Activated naive CD4-positive, alpha-beta T cell treated with anti-CD3 and anti-CD28 coated beads for 36 hours (primary cell): ENCODE measurements around the gene KCND3. TPM values are rescaled to one million over a fixed set of nuclear protein-coding genes. Genes with fewer than 3 reads are reported as not detected.

ENCODE experiments used
- CTCF ChIA-PET: fragments of 350-600 bp; sonication (Branson Sonifier 250); formaldehyde crosslinking; loops from one replicate; lab custom pipeline; 2021; ENCODE audit warnings: antibody characterized with exemption; lab: Charles Lee
- DNase-seq: peaks from one replicate; pipeline ENCODE4 v3.0.0-alpha.2; 2020
- H3K27ac Mint-ChIP-seq: one replicate; pipeline ENCODE4 v1.8.0; 2021; ENCODE audit warnings: mild to moderate bottlenecking, mixed read lengths
- H3K27me3 Mint-ChIP-seq: one replicate; pipeline ENCODE4 v1.8.0; 2021; ENCODE audit warnings: low read depth, mixed read lengths
- H3K36me3 Mint-ChIP-seq: one replicate; pipeline ENCODE4 v1.8.0; 2021; ENCODE audit warnings: low read depth, mixed read lengths
- H3K4me1 Mint-ChIP-seq: one replicate; pipeline ENCODE4 v1.8.0; 2021; ENCODE audit warnings: low read depth, mixed read lengths
- H3K4me3 Mint-ChIP-seq: one replicate; pipeline ENCODE4 v1.8.0; 2021; ENCODE audit warnings: mild to moderate bottlenecking, moderate library complexity, mixed read lengths
- H3K9me3 Mint-ChIP-seq: one replicate; pipeline ENCODE4 v1.8.0; 2021; ENCODE audit warnings: mixed read lengths
- intact Hi-C: fragments of 100-400 bp; cut with micrococcal nuclease; formaldehyde crosslinking; loops from one replicate; pipeline ENCODE4 v1.15.1; 2023
- total RNA-seq, 2 experiments: library from RNA; stranded (reverse); gene quantifications; one replicate each; pipeline ENCODE4 v1.2.3, GENCODE V29; 2021

The KCND3 gene
- total RNA-seq, 2 experiments from 2014 or later = not detected

DNA sequence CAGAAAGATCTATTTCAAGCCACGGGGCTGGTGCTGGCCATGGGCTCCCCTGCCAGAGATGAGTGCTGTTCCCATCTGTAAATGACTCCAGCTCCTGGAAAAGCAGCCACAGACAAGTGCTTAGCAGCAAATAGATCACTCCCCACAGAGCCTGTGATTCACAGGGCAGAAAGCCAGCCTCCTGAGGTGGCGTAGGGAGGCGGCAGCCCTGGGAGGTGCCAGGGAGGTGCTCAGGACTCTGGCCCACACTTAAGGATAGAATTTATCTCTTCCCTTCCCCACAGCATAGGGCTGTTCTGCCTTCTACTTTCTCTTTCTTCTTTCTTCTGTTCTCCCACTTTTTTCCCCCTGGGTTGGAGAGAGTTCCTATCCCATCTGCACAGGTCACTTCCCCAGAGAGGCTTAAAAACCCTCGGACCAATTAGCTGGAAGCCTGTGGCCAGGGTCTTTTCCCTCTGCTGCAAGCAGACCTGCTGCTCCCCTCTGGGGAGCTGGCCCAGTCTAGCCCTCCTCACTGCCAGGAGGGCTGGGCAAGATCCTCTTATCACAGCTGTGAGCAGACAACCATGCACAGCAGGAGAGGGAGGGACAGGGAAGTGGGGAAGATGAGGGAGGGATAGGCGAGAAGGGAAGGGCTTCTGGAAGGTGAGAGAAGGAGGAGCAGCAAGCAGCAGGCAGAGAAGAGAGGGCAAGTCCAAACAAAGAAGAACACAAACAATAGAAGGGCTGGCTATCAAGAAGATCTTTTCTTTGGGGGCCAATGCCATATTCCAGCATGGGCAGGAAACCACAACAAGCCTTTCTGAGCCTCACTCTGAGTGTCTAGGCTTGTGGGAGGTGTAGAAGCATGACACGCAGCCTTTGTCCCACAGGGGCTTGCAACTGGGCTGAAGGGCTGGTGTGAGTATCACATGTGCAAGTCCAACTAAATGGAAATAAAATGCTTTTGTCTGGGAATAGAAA lies 41.0 kb downstream of the KCND3 start:
- DNase-seq = no peak
- Mint-ChIP-seq H3K4me3 (no peak overlapping the region), H3K27ac (no peak overlapping the region), H3K4me1 (no peaks in the 10 kb centered on the region), H3K36me3 (no peaks in the 10 kb centered on the region), H3K27me3 (peaks cover 4% of the 10 kb centered on the region), H3K9me3 (no peaks in the 10 kb centered on the region)
- CTCF ChIA-PET = interaction anchor here (0.7 kb wide), 1 partner anchor 61 kb away, joined by 3 read pairs; no protein-coding TSS in a partner anchor
- intact Hi-C loops = no loop called here

DNA sequence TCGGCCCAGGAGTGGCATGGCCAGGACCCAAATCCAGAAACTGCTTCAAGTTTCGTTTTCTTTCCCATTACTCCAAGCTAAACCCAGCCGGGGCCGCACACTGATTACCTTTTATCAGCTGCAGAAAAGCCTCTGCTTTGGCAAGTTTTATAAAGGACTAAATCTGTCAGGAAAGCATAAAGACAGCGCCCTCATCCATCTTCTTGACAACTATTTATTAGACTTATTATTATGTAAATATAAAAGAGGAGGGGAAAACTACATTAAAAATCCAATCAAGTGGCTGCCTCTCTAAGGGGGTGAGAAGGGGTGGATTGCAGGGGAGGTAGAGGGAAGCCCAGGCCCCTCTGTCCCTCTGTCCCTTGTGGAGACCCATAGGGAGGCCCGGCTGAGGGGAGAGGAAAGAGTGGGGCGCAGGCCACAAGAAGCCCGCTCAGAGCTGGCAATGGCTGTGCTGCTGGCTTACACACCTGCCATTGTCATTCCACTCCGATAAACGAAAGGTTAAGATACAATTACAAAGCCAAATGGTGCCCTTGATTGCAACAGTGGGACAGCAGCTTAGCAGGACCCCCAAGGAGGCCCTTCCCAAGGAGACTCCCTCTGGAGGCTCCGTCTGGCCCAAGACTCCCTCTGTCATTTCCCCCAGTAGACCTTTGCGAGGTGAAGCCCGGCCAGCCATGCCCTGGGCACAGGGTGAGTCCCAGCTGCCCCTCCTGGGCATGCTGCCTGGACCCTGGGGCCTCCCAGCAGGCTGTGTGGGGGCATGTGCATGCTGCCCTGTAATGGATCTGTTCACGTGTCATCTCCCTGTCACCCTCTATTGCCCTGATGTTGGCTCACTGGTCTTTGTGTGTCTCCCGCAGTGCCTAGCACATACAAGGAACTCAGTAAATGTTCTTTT lies 45.4 kb downstream of the KCND3 start:
- Mint-ChIP-seq H3K36me3 (no peaks in the 10 kb centered on the region), H3K27me3 (peaks cover 5% of the 10 kb centered on the region), H3K27ac (no peak overlapping the region), H3K9me3 (no peaks in the 10 kb centered on the region), H3K4me3 (no peak overlapping the region), H3K4me1 (no peaks in the 10 kb centered on the region)
- no peak for DNase-seq
- intact Hi-C loops = no loop called here
- CTCF ChIA-PET = no interaction called here

DNA sequence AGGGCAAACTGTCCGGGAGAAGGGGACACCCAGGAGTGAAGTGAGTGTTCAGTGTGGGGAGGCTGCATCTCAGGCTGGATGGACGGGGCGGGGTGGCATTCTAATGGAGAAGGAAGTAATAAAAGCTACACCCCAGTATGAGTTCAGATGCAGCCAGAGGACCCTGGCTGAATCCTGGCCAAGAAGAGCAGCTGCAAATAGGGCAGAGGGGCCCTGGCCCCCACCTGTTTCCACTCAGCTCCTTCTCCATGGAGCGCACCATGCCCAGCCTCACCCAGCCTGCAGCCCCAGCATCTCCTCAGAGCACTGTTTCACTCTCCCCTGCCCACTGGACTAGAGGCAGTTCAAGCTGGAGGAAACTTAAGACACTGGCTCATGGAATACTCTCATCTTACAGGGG lies 46.4 kb downstream of the KCND3 start:
- H3K4me3 Mint-ChIP-seq = no peak overlapping the region
- intact Hi-C loops = no loop called here
- CTCF ChIA-PET = no interaction called here
- no peak for DNase-seq
- H3K27ac Mint-ChIP-seq = no peak overlapping the region
- H3K36me3 Mint-ChIP-seq = no peaks in the 10 kb centered on the region
- H3K9me3 Mint-ChIP-seq = no peaks in the 10 kb centered on the region
- H3K27me3 Mint-ChIP-seq = peaks cover 5% of the 10 kb centered on the region
- no peaks in the 10 kb centered on the region for H3K4me1 Mint-ChIP-seq

DNA sequence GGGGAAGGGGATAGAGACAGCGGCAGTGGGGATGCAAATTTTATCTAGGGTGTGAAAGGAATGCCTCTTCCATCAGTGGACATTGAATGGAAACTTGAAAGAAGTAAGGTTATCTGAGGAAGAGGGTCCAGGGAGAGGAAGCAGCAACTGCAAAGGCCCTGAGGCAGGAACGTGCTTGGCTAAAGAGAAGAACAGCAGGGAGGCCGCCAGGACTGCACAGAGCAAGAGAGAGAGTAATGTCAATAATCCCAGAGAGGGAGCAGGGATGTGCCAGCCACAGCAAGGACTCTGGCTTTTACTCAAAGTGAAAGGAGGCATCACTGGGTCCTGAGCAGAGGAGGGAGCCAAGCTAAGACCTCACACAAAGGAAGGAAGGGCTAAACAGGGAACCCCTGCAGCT lies 50.9 kb downstream of the KCND3 start:
- Mint-ChIP-seq H3K4me3 (no peak overlapping the region), H3K36me3 (no peaks in the 10 kb centered on the region), H3K27ac (no peak overlapping the region), H3K27me3 (peaks cover 4% of the 10 kb centered on the region), H3K4me1 (no peaks in the 10 kb centered on the region), H3K9me3 (no peaks in the 10 kb centered on the region)
- CTCF ChIA-PET = no interaction called here
- DNase-seq = no peak
- intact Hi-C loops = no loop called here

DNA sequence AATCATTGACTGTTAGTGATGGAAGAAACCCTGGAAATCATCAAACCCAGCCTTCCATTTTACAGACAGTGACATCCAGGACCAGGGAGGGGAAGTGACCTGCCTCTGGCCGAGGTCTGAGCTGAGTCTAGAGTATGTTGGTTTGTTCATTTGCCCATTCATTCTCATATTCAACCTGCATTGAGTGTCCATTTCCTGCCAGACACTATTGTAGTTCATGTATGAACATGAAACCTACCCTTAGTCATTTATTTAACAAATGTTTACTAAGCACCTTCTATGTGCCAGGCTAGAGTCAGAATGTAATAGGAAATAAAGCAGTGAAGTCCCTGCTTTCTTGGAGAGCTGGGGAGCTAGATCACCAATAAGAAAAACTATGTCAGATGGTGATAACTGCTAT lies 51.3 kb downstream of the KCND3 start:
- CTCF ChIA-PET = no interaction called here
- no peak for DNase-seq
- Mint-ChIP-seq H3K27ac (no peak overlapping the region), H3K9me3 (no peaks in the 10 kb centered on the region), H3K36me3 (no peaks in the 10 kb centered on the region), H3K4me1 (no peaks in the 10 kb centered on the region), H3K27me3 (peaks cover 4% of the 10 kb centered on the region), H3K4me3 (no peak overlapping the region)
- intact Hi-C loops = no loop called here

DNA sequence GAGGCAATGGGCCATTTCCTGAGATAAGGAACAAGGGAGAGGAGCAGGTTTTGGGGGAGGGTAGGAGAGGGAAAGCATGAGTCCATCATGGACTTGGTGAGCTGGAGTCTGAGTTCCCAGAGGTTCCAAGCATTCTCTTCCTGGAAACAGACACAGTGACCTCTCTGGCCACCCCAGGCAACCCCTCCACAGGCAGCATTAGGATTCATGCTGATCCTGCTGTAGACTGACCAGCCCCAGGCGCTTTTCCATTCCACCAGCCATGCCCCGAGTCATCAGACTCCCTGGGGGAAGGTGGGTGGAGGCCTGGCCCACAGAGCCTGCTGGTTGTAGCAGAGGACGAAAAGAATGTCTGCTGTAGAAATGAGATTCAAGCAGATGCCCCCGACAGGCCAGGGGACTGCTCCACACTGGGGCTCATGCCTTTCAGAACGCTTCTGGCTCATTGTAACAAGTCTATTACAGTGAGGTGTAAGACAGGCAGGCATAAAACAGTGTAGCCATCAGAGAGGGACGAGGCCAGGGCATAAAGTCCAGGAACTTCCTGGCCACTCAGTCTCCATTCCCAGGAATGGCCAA lies 52.2 kb downstream of the KCND3 start:
- H3K27ac Mint-ChIP-seq = no peak overlapping the region
- DNase-seq = no peak
- CTCF ChIA-PET = no interaction called here
- H3K4me1 Mint-ChIP-seq = no peaks in the 10 kb centered on the region
- H3K9me3 Mint-ChIP-seq = no peaks in the 10 kb centered on the region
- no peaks in the 10 kb centered on the region for H3K36me3 Mint-ChIP-seq
- intact Hi-C loops = no loop called here
- H3K4me3 Mint-ChIP-seq = no peak overlapping the region
- peaks cover 2% of the 10 kb centered on the region for H3K27me3 Mint-ChIP-seq

DNA sequence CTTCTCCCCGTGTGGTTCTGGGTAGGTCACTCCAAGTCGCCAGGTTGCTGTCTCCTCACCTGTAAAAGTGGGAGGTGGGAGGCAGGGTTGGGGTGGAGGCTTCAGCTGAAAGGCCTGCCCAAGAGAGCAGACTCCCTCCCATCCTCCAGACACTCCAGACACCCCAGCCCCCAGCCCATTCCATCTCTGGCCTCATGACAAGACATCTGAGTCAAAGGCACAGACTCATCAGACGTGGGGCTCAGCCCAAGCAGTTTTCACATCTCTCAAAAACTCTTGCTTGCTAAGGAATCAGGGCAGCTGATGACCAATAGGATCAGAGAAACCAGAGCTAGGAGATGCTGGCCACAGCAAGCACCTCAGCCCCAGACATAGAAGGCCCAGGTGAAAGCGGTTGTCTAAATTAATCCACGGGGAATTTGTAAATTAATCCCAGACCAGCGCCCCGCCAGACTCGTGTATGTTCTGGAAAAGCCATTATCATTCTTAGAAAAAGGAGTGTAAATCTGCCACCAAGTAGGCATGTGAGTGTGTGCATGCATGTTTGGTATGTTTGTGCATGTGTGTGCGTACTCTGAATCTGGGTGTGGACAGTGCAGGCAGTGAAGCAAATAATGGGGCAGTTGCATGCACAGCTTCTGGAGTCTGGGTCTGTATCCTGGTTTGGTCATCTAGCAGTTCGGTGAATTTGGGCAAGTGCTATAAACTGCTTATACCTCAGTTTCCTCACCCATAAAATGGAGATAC lies 55.2 kb downstream of the KCND3 start:
- DNase-seq = no peak
- no peaks in the 10 kb centered on the region for H3K9me3 Mint-ChIP-seq
- intact Hi-C loops = no loop called here
- no peaks in the 10 kb centered on the region for H3K4me1 Mint-ChIP-seq
- no peak overlapping the region for H3K4me3 Mint-ChIP-seq
- no peaks in the 10 kb centered on the region for H3K36me3 Mint-ChIP-seq
- no peak overlapping the region for H3K27ac Mint-ChIP-seq
- H3K27me3 Mint-ChIP-seq = peaks cover 2% of the 10 kb centered on the region
- CTCF ChIA-PET = no interaction called here

DNA sequence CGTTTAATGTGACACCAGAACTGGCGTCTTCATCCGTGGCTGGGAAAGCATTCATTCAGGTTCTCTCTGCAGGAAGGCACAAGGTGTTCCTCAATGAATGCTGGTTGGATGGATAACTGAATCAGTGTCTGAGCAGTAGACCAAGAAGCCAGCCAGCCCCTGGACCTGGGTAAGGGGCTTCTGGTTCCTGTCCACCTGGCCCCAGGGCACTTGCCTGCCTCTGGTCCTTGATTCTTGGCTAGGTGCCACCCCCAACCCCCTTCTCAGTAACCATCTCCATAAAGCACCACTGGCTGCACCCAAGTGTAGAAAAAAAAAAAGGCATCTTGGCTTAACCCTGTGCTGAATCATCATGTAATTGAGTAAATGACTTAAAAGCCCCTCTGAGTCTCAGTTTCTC lies 59.1 kb downstream of the KCND3 start:
- Mint-ChIP-seq H3K4me1 (no peaks in the 10 kb centered on the region), H3K9me3 (no peaks in the 10 kb centered on the region), H3K27me3 (peaks cover 2% of the 10 kb centered on the region), H3K4me3 (no peak overlapping the region), H3K36me3 (no peaks in the 10 kb centered on the region), H3K27ac (no peak overlapping the region)
- DNase-seq = no peak
- CTCF ChIA-PET = no interaction called here
- intact Hi-C loops = no loop called here

DNA sequence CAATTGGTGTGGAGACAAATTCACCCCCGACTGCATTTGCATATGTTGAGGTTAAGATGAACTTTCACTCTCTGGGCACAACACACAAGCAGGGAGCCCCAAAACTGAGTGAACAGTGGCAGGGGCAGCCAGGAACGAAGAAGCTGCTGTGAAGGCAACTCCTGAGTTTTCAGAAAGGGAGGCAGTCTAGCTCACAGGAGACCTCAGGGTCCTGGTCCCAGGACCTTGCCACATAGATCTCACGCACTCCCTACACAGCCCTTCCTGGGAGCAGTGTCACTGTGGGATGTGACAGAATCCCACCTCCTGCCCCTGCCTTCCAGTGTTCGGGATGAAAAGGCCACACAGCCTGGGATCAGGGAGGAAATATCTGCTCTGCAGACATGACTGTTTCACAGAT lies 60.9 kb downstream of the KCND3 start:
- CTCF ChIA-PET = no interaction called here
- no peak overlapping the region for H3K4me3 Mint-ChIP-seq
- H3K36me3 Mint-ChIP-seq = no peaks in the 10 kb centered on the region
- H3K27me3 Mint-ChIP-seq = peaks cover 2% of the 10 kb centered on the region
- intact Hi-C loops = no loop called here
- H3K4me1 Mint-ChIP-seq = no peaks in the 10 kb centered on the region
- no peak overlapping the region for H3K27ac Mint-ChIP-seq
- no peaks in the 10 kb centered on the region for H3K9me3 Mint-ChIP-seq
- no peak for DNase-seq

DNA sequence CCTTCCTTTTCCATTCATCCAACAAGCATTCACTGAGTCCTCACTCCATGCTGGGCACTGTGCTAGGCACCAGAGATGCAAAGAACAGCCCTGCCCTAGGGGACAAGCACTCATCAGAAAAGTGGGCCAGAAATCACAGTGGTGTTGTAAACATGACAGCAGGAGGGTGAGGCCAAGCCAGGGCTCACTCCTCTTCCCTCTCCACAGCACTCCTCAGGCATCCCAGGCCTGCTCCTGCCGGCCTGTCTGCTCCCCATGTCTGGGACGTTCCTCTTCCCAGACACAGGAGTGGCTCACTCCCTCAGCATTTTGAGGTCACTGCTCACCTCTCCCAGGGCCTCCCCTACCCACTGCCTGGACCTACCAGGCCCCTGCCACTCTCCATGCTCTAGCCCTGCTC lies 61.8 kb downstream of the KCND3 start:
- no peak for DNase-seq
- Mint-ChIP-seq H3K27ac (no peak overlapping the region), H3K36me3 (no peaks in the 10 kb centered on the region), H3K9me3 (no peaks in the 10 kb centered on the region), H3K4me1 (no peaks in the 10 kb centered on the region), H3K27me3 (peaks cover 2% of the 10 kb centered on the region), H3K4me3 (no peak overlapping the region)
- CTCF ChIA-PET = no interaction called here
- intact Hi-C loops = no loop called here

DNA sequence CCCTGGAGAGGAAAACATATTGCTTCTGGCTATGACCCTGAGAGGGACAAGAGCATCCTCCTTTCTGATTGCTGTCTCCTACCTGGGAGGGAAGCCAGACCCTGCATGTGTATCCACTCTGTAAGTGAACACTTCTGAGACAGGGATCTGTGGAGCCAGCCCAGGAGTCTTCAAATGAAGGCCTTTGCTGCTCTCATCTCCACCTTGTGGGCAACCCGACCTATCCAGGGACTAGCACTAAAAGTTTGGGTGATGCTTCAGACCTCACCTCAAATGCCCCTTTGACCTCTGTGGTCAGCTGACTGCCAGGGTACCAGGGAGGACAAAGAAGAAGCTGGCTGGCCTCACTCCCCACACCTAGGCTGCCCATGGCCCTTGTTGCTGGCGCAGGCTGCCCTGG lies 64.7 kb downstream of the KCND3 start:
- no peaks in the 10 kb centered on the region for H3K4me1 Mint-ChIP-seq
- no peaks in the 10 kb centered on the region for H3K9me3 Mint-ChIP-seq
- peaks cover 17% of the 10 kb centered on the region for H3K27me3 Mint-ChIP-seq
- no peaks in the 10 kb centered on the region for H3K36me3 Mint-ChIP-seq
- CTCF ChIA-PET = no interaction called here
- no peak overlapping the region for H3K27ac Mint-ChIP-seq
- intact Hi-C loops = no loop called here
- DNase-seq = no peak
- no peak overlapping the region for H3K4me3 Mint-ChIP-seq

DNA sequence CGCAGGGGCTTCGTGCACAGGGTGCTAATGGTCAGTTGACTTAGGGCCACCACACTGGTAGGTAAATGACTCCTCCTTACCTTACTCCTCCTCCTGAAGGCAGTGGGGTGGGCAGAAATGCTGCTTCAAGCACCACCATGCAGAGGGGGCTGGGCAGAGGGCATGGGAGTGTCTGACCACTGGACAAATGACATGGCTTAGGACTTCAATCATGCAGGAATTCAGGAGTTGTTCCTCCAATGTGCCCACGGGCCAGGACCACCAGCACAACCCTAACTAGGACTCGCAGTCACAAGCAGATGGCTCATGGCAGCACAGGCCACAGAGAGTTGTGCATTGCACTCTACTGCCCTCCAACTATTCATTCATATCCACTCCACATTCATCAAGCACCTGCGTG lies 65.7 kb downstream of the KCND3 start:
- H3K9me3 Mint-ChIP-seq = no peaks in the 10 kb centered on the region
- CTCF ChIA-PET = interaction anchor here (0.6 kb wide), 1 partner anchor 155 kb away, joined by 4 read pairs; no protein-coding TSS in a partner anchor

More for the DNA sequence above, 65.7 kb downstream of the KCND3 start:
- Mint-ChIP-seq H3K4me1 (no peaks in the 10 kb centered on the region), H3K4me3 (no peak overlapping the region), H3K27ac (no peak overlapping the region), H3K36me3 (no peaks in the 10 kb centered on the region), H3K27me3 (peaks cover 24% of the 10 kb centered on the region)
- no peak for DNase-seq
- intact Hi-C loops = no loop called here
